BE2C (cell line): ENCODE measurements around the gene ZC3H8.

Experiments
- DNase-seq: peaks from one replicate; pipeline ENCODE4 v3.0.0-alpha.2; 2020
- H3K27me3 ChIP-seq: fragments of 250-450 bp; sonication (Bioruptor Pico); 2 replicates; pipeline ENCODE4 v1.5.1; 2020; ENCODE audit warnings: mild to moderate bottlenecking
- H3K36me3 ChIP-seq: fragments of 250-450 bp; sonication (Bioruptor Pico); 2 replicates; pipeline ENCODE4 v1.5.1; 2020; ENCODE audit warnings: mild to moderate bottlenecking
- H3K4me1 ChIP-seq: fragments of 250-450 bp; sonication (Bioruptor Pico); 2 replicates; pipeline ENCODE4 v1.5.1; 2020
- H3K4me3 ChIP-seq: 2 replicates; pipeline ENCODE4 v1.5.1; 2011; ENCODE audit warnings: low read depth, low read length
- H3K9me3 ChIP-seq: fragments of 250-450 bp; sonication (Bioruptor Pico); 2 replicates; pipeline ENCODE4 v1.5.1; 2020
- CTCF ChIP-seq: IDR thresholded peaks from 2 replicates; pipeline ENCODE4 v1.5.1; 2012; ENCODE audit warnings: mild to moderate bottlenecking, low read depth, low read length

Gene ZC3H8

GRCh38 chr2:112181571-112182290 lies 73.1 kb downstream of the ZC3H8 start:
- Histone ChIP-seq H3K36me3 (no peaks in the 10 kb centered on the region), H3K4me3 (no peak overlapping the region), H3K9me3 (no peaks in the 10 kb centered on the region), H3K4me1 (no peaks in the 10 kb centered on the region), H3K27me3 (no peaks in the 10 kb centered on the region)
- DNase-seq, result no peak
- no peak for TF ChIP-seq CTCF

- Histone ChIP-seq H3K36me3 (no peaks in the 10 kb centered on the region), H3K9me3 (no peaks in the 10 kb centered on the region), H3K4me1 (no peaks in the 10 kb centered on the region), H3K4me3 (no peak overlapping the region), H3K27me3 (no peaks in the 10 kb centered on the region)
- no peak for DNase-seq
- no peak for TF ChIP-seq CTCF
Measured at GRCh38 chr2:112175958-112176573, 78.8 kb downstream of the ZC3H8 start.

DNA sequence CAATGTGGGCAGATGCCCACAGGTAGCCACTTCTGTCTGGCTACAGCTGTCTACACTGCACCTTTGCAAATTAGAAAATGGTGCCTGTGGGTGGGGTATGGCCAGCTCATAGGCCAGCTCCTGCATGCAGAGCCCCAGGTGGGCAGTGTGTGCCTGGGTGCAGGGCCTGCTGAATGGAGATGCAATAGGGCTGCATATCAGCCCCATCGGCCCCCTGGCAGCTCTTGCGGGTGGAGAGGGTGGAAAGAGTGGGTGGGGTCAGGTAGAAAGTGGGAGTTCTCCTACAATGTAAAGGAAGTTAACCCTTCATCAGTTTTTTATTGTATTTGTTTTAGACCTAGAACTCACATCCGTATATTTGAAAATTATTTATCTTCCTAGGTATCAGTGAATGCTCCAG lies 79.5 kb downstream of the ZC3H8 start:
- Histone ChIP-seq H3K4me3 (no peak overlapping the region), H3K27me3 (no peaks in the 10 kb centered on the region), H3K9me3 (no peaks in the 10 kb centered on the region), H3K4me1 (no peaks in the 10 kb centered on the region), H3K36me3 (no peaks in the 10 kb centered on the region)
- TF ChIP-seq CTCF, result no peak
- no peak for DNase-seq

DNA sequence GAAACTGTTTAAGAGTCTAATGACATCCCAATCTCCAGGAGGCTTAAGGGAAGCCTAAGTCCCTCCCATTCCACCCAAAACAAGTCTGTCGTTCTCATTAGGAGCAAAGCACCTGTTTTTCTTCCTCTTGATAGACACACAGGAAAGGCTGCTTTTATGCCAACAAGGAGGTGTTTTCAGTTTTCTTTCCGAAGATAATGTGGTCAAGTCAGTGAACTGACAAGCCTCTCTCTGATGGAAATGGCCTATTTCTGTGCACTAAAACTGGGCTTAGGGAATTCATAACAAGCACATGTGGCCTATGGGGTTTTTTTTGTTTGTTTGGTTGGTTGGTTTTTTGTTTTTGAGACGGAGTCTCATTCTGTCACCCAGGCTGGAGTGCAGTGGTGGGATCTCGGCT lies 80.5 kb downstream of the ZC3H8 start:
- H3K27me3 ChIP-seq, result no peaks in the 10 kb centered on the region
- DNase-seq, result no peak
- no peak overlapping the region for H3K4me3 ChIP-seq
- no peaks in the 10 kb centered on the region for H3K4me1 ChIP-seq
- no peaks in the 10 kb centered on the region for H3K9me3 ChIP-seq
- H3K36me3 ChIP-seq, result no peaks in the 10 kb centered on the region
- no peak for TF ChIP-seq CTCF

GRCh38 chr2:112173646-112174319 lies 81.1 kb downstream of the ZC3H8 start:
- Histone ChIP-seq H3K9me3 (no peaks in the 10 kb centered on the region), H3K4me1 (no peaks in the 10 kb centered on the region), H3K27me3 (no peaks in the 10 kb centered on the region), H3K4me3 (no peak overlapping the region), H3K36me3 (no peaks in the 10 kb centered on the region)
- no peak for TF ChIP-seq CTCF
- DNase-seq, result peak; percentile 47

GRCh38 chr2:112170495-112170894 lies 84.3 kb downstream of the ZC3H8 start:
- no peaks in the 10 kb centered on the region for H3K4me1 ChIP-seq
- no peak overlapping the region for H3K4me3 ChIP-seq
- TF ChIP-seq CTCF, result no peak
- no peak for DNase-seq
- no peaks in the 10 kb centered on the region for H3K9me3 ChIP-seq
- H3K27me3 ChIP-seq, result no peaks in the 10 kb centered on the region
- H3K36me3 ChIP-seq, result no peaks in the 10 kb centered on the region
